Glomerular endothelial cell (primary cell): ENCODE measurements around the gene PTGR3. TPM values are rescaled to one million over a fixed set of nuclear protein-coding genes. Genes with fewer than 3 reads are reported as not detected.
"Not testable (repeated sequence)": the region's sequence is repeated elsewhere in the genome, so short reads cannot be mapped to it uniquely, and the experiment has no call there.

Source experiments
- DNase-seq: peaks from one replicate; pipeline ENCODE4 v3.0.0-alpha.2; 2011; ENCODE audit warnings: low read depth, low spot score; ENCODE audit errors: extremely low read depth
- total RNA-seq: library from RNA; depleted of rRNA; stranded (reverse); fragments of >200 nt; gene quantifications from 2 replicates; pipeline ENCODE4 v1.2.3, GENCODE V29; 2015

The PTGR3 gene
- total RNA-seq, 1 donor from 2014 or later, result 27.0 TPM

- no peak for DNase-seq
Measured at GRCh38 chr18:75204269-75204731, 4.6 kb downstream of the PTGR3 start.

DNA sequence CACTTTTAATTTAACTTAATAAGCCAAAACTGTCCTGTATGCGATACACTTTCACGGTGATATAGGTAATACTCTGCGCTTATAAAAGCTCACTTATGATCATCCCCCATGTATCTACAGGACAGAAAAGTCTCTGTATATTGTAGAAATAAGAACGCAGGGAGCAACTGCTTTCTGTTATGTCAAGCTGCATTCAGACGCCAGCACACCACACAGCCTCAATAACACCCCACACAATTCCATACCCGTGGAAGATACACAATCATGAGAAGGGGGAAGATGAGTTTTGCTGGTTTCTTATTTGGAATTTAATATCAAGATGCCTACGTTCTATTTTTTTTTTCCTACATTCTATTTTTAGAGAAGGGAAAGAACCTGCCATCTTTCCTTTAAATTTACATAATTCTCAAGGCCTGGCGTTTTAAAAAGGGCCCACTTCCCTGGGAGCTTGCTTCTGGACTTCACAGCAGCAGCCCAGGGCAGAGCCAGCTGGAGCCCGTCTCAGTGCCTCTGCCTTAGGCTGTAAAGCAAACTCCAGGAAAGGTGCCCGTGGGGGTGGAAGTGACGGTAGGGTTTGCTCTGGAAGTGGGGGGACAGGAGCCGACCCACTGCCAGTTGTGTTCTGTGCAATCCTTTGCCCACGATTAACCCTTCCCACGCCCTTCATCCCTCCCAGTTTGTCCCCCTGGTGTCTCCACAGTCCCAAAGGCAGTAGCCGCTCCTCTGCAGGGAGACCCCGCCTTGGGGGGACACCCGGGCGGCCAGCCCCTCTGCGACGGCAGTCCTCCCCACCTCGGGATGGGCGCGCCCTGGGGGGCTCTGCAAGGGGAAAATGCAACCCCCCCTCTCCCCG is 5.3 kb downstream of the PTGR3 start:
- DNase-seq, result no peak

DNA sequence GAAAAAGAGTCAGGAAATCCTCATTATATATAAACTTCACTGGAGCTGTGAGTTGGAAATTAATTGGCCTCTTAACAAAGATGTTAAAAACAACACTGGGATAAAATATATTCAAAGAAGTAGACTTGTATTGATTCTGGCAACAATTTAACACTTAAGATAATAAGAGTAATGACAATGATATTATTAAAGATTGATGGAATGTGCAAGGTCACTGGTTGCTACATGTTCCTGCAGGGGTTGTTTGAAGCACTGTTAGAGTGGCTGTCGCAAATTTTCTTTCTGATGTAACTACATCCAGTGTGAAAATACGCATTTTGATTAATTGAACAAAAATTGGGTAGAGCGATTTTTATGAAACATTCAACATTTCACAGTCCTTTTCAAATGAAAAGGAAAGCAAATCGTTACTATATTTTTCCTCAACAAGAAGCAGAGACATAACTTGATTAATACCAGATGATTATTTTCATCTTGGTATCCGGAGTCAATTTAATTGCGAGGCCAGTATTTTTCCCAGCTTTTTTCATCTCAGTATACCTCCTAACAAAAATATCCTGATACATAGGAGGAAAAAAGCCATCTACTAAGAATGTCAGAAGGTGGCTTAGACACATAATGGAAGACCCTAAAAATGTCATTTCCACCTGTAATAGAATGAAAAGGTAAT is 6.1 kb downstream of the PTGR3 start:
- no peak for DNase-seq

- no peak for DNase-seq
Measured at GRCh38 chr18:75201282-75202270, 7.4 kb downstream of the PTGR3 start.

- DNase-seq, result no peak
Measured at GRCh38 chr18:75200605-75201280, 8.2 kb downstream of the PTGR3 start.

- DNase-seq, result no peak
Measured at GRCh38 chr18:75200071-75200470, 8.9 kb downstream of the PTGR3 start.

DNA sequence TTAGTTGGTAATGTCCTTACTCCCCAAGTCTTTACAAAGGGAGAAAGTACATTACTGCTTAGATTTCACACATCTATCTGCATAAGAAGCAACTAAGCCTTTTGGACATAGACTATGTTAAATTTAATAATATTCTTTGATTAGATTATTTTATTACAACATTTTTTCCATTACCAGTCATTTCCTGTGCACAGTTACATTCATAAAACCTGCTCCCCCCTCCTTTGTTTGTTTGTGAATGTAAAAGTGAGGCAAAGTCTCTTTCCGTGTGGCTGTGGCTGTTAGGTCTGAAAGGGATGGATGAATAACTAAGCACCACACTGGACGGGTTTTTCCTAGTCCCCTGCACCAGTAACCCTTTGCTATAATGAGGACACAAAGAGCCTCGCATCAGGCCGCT is 9.6 kb downstream of the PTGR3 start:
- DNase-seq, result no peak

DNA sequence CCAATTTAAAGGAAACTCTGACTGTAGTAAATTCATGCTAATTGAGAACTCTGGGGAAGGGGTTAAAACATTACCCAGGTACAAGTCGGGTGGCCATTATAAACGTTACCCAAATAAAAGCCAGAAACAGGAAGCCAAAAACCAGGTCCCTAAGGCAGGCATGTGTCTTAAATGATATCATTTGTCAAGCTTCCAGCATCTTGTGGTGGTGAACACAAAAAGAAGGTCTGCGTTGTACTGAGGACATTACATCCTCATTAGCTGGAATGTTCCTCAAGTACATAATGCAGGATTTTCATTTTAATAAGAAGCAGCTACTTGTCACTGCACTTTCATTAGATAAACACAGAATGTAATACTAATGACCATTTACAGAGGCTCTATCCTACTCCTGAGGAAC is 10.9 kb downstream of the PTGR3 start:
- DNase-seq, result no peak

DNA sequence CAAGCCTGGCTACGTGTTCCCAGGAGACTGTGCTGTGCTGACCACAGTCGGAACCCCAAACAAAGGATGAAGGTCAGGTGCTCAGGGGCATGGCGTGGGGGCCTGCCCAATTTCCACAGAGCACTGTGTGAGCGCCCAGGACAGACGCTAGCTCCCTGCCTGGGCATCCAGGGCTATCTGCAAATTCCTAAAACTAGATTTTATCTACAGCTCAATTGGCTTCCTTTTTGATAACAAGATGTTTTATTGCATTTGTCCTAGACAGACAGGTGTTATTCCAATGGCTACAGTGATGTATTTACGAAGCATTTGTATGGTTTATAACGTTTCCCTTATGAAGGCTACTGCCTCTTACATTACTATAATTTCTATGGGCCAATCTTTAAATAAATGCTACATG is 16.0 kb downstream of the PTGR3 start:
- DNase-seq, result no peak

GRCh38 chr18:75189696-75190095 is 19.2 kb downstream of the PTGR3 start:
- DNase-seq, result no peak

DNA sequence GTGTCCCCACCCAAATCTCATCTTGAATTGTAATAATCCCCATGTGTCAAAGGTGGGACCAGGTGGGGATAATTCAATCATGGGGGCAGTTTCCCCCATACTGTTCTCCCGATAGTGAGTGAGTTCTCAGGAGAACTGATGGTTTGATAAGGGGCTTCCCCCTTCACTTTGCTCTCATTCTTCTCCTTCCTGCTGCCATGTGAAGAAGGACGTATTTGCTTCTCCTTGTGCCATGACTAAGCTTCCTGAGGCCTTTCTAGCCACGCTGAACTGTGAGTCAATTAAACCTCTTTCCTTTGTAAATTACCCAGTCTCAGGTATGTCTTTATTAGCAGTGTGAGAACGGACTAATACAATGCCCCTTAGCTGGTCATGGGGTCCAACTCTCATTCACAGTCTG is 21.2 kb downstream of the PTGR3 start:
- not testable (repeated sequence) for DNase-seq

DNA sequence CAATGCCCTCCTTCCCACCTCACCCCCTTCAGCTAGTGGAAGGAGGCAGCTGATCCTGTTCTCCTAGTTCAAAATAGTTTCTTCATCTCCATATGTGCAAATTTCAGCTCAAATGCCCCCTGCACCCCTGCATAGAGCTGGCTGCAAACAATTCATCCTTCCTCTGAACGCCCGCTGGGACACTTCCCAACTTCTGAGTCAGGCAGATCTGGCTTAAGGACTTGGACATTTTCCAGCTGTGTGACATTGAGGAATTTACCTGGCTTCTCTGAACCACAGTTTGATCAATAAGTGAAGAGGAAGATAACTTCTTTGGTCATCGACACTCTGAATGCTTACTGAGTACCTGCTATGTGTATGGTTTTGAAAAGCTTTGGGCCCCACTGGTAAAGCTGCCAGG is 23.5 kb downstream of the PTGR3 start:
- no peak for DNase-seq

- no peak for DNase-seq
Measured at GRCh38 chr18:75183973-75184493, 24.9 kb downstream of the PTGR3 start.

- no peak for DNase-seq
Measured at GRCh38 chr18:75183524-75183923, 25.4 kb downstream of the PTGR3 start.

DNA sequence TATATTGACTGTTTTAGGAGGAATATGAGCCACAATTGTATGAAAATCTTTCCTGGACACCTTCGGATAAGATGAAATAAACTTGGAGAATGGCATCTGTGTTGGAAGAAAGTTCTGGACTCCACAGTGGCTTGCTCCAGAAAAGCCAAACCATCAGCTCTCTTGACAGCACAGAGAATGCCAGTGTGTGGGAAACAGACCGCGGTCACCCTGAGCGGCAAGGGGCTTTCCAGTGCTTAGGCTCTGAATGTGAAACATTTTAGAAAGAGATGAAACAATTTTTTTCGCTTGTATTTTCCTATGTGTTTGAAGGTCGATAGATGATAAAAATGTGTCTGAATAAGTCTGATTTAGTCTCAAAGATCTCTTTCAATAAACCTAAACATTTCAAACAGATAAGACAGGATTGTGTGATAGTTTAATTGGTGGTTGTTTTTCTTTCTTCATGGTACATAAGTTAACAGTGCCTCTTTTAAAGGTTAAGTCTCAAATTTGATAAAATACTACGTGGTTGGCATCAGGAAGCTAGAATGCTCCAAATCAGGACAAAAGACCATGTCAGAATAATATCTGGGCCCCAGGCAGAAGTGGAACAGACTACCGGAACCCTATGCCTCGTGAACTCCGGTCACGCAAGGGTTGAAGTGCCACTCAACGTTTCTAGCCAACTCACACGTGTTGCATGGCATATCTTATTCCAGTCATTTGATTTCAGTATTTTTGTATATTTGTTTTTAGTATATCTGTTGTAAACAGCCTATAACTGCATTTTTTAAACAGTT is 28.9 kb downstream of the PTGR3 start:
- DNase-seq, result no peak

DNA sequence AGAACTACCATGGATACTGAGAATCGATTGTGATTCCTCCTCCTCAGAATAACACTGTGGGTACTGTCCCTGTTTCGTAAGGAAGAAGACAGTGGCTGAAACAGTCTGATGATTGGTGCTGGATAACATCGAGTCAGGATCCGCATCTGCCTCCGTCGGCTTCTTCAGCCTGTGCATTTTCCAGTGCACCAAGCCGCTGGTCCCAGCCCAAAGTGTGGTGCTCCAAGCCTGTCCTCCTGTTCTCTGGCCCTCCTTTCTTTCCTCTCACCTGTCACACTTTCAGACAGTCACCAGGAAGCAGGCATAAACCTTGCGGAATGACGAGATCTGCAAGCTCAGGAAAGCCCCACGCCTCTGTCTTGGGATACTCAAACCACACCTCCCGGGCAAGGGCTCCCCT is 30.6 kb downstream of the PTGR3 start:
- DNase-seq, result no peak

DNA sequence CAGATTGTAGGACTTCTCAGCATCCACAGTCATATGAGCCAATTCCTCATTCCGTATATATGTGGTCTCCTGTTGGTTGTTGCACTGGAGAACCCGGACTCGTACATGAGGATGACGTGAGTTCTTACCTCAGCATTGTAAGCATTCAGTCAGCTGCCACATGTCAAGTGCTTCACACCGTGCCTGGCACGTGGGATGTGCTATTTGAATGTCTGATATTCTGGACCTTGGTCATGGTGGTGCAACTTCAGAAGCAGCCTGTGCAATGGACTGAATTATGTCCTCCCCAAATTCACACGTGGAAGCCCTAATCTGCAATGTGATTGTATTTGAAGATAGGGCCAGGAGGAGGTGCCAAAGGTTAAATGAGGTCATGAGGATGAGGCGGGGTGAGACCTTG is 32.1 kb downstream of the PTGR3 start:
- DNase-seq, result no peak

DNA sequence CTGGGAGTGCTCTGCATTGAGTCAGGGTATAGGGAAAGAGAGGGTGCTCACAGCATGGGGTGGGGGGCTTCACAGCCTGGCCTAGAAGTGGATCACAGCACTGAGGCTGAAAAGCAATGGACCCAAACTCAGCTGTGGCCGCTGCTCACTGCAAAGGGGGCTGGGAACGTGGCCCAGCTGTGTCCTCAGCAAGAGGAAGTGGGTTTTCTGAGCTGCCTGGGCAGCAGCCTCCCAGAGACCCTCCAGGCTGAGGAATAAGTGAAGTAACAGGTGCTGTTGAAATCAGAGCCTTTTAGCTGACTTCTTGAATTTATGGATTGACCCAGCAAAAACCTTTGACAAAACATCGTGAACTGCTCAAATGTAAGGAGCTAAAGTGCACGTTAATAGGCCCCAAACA is 35.2 kb downstream of the PTGR3 start:
- DNase-seq, result no peak

GRCh38 chr18:75173125-75173432 is 35.9 kb downstream of the PTGR3 start:
- no peak for DNase-seq
